T1000 (cell line): ENCODE data around the gene TLCD3B.

Experiments
- DNase-seq: peaks from one replicate; lab custom pipeline; 2025; ENCODE audit warnings: mixed read lengths; lab: John Stamatoyannopoulos, UW

The TLCD3B gene

GRCh38 chr16:30004811-30005242 is 26.2 kb downstream of the TLCD3B start:
- no peak for DNase-seq

DNA sequence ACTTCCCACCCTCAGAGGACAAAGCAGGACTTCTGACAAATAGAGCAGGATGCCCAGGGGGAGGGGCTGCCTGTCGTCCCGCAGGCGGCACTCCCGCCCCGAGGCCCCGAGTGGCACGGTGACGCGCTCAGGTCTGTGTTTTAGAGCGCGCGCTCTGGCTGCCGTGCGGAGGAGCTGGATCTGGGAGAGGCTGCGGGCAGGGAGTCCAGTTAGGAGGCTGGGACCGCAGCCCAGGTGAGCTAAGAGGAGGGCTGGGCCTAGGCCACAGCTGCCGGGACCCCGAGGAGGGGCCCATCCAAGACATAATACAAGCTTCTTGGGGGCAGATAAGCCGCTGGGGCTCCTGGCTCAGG is 26.7 kb downstream of the TLCD3B start:
- no peak for DNase-seq

DNA sequence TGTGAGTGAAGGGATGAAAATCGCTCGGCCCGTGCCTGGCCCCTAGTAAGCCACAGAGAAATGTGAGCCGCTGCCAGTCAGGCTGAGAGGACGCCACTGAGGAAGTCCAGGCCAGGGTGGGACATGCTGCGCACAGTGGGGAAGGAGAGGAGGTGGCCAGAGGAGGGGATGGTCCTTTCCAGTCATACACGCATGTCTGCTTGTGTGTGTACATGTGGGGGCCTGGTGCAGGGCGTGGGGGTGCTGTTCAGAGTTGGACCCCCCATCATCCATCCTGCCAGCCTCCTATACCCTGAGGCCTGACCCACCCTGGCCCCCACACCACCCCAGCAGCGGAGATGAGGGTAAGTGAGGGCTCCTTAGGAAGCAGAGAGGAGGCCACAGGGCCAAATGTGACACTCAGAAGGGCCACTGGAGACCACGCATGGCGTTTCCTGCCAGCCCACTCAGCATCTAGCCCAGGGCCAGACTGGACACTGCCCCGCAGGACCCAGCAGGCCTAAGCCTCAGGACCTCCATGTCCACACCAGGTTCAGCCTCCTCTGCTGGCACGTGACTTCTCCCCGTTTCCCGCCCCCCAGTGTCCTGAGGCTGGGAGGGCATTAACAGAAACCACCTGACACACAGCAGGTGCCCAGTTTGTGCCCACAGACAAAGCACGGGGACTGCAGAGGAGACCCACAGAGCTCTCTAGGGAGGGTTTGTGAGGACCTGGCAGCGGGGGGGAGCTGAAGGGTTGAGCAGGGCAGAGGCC is 27.2 kb downstream of the TLCD3B start:
- no peak for DNase-seq

DNA sequence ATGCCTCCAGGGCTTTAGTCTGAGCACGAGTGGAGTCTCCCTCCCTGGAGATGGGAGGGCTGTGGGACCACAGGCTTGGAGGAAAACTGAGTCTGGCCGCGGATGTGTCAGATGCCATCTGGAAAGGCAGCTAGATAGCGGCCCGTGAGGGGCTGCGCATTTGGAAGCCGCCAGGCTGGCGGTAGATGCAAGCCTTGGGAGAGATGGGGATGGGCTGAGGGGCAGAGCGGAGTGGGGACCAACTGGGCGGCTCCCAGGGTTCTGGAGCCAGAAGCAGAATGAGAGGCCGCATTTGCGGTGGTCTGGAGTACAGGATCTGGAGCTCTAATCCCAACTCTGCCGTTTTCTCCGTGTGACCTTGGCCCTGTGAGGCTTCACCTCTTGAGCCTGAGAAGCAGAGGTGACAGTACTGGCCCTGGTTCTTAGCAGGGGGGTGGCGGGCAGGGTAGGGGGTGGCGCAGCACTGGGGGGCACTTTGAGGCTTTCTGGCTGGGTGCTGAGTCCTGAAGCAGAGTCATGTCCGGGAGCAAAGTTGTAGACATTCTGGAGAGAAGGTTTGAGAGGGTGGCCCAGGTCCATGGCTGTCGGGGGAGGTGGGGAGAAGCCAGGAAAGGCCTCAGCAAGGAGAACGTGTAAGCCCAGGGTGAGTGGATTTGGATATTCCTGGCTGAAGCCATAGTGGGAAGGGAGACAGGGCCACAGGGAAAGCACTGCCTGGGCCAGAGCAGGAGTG is 28.3 kb downstream of the TLCD3B start:
- no peak for DNase-seq

DNA sequence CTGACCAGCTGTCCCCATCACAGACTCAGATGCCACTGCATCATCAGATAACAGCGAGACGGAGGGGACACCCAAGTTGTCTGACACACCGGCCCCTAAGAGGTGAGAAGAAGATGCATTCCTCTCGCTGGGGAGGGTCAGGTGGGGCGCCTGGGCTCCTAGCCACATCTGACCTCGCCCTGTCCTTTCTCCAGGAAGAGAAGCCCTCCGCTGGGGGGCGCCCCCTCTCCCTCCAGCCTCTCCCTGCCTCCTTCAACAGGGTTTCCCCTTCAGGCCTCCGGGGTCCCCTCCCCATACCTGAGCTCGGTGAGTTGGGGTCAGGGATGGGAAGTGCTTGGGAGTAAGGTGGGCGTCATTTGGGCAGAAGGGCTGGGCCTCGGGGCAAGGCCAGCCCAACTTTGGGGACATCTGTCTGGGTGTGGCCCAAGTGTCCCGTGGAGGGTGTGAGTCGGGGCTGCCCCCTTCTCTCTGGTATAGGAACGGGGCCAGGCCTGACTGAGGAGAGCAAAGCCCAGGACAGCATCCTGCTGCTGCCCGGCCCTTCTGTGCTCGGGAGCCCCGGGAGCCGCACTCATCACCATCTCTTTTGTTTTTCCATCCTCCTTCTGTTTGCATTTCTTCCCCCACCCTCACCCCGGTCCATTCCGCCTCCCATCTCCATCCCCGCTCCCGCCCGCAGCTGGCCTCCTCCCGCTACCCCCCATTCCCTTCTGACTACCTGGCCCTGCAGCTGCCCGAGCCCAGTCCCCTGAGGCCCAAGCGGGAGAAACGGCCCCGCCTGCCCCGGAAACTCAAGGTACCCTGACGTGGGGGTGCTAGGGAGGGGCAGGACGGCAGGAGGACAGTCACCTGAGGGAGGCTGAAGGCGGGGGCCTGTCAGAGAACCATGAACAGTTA is 30.1 kb downstream of the TLCD3B start:
- DNase-seq = no peak

DNA sequence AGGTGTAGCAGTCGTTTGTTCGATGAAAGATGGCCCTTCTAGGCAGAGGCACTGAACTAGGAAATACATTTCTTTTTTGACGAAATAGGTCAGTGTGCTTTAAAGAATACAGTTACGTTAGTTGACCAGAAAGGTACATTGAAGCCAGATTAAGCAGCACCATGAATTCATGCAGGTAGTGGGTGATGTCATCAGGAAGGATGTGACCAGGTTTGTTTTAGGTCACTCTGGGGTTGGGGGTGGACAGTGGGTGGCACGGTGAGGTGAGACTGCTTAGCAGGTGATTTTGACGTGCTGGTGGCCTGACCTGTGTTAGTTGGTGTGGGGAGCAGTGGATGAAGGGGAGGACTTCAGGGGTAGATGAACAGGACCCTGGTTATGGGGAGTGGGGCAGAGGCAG is 31.5 kb downstream of the TLCD3B start:
- no peak for DNase-seq

- DNase-seq = no peak
These were observed 34.3 kb downstream of the TLCD3B start for GRCh38 chr16:29996766-29997250.

- DNase-seq = peak; percentile 94
These were observed 34.9 kb downstream of the TLCD3B start, which contains the start of gene INO80E for GRCh38 chr16:29995911-29996765. TSS of gene INO80E (plus strand) at chr16:29996241. CDS start at chr16:29996311, 70 bp downstream.

DNA sequence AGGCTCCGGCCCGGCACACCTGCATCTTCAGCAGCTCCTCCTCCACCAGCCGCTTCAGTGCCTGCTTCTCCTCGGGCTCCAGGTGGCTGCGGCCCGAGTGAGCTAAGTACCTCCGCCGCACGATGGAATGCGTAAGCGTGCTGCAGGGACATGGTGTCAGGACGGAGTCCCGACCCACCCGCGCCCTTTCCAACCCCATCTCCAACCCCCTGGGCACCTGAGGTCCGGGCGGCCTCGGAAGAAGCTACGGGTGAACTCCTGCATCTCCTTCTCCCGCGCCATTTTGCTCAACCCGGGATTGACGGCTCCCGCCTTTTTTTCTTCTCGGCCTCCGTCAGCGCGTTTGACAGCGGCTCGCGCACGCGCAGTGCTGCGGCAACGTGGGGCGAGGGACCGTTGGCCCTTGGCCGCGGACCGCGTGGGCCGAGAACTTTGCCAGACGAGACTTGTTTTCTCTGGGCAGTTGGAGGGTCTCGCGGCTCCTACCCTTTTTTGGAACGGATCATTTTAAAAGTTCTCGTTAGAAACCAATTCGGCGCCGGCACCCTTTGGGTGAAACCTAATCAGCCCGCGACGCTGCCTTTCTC is 35.7 kb downstream of the TLCD3B start, which contains the start of gene HIRIP3:
Gene HIRIP3 (minus strand): TSS at position 294 of the 587 bp plus-strand sequence. CDS start 12 bp downstream, at position 282.
- DNase-seq = peak; percentile 82

- DNase-seq = peak; percentile 66
These were observed 36.3 kb downstream of the TLCD3B start for GRCh38 chr16:29994600-29995323.

DNA sequence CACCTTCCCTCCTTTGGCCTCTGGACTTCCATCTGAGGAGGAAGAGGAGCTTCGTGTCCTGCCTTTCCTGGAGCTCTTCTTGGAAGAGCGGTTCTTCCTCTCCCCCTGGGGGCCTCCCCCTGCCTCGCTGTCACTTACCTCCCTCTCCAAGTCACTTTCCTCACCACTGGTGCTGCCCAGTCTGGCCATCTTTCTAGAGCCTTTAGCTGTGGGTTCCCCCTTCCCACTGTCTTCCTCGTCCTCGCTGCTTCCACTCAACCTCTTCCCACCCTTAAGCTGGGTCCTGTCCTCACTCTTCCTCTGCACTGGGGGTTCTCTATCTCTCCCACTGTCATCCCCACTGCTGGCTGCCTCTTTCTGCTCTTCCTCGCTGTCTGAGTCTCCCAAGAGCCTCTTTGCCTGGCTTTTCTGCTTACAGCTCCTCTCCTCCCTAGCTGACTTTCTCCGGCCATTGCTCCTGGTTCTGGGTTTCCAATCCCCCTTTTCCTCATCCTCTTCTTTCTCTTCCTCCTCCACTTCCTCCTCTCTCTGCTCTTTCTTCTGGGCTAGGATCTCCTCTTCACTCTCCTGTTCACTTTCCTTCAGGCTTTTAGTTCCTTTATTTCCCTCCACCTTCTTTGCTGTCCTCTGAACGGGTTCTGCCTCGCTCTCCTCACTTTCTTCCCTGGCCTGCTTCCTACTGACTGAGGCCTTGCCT is 37.0 kb downstream of the TLCD3B start:
- no peak for DNase-seq

DNA sequence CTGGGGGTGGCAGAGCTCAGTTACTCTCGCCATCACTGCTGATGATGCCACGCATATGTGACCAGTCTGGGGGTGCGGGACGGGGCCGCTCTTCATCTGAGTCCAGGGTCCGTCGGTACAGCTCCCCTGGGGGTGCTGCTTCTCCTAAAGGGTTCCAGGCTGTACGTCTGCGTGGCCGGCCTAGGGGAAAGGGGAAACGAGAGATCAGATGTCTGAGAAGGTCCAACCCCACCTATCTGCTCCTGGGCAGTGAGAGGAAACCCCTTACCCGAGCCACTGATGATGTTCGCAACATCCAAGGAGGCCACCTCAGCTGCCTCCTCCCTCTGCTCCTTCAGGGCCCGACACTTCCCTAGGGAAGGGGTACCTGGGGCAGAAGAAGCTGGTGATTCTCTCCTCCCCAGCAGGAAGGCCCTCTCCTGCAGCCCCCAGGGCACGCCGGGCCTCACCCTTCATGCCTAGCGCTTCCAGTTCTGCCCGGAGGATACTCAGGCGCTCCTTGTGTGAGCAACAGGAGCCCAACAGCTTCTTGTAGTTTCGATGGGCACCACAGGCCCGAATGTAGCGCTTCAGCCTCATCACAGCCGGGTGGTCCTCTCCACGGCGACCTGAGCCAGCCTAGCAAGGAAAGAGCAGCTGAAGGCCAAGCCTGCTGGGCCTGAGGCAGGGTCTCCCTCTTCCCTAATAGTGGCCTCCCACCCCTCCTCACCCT is 37.7 kb downstream of the TLCD3B start:
- no peak for DNase-seq

DNA sequence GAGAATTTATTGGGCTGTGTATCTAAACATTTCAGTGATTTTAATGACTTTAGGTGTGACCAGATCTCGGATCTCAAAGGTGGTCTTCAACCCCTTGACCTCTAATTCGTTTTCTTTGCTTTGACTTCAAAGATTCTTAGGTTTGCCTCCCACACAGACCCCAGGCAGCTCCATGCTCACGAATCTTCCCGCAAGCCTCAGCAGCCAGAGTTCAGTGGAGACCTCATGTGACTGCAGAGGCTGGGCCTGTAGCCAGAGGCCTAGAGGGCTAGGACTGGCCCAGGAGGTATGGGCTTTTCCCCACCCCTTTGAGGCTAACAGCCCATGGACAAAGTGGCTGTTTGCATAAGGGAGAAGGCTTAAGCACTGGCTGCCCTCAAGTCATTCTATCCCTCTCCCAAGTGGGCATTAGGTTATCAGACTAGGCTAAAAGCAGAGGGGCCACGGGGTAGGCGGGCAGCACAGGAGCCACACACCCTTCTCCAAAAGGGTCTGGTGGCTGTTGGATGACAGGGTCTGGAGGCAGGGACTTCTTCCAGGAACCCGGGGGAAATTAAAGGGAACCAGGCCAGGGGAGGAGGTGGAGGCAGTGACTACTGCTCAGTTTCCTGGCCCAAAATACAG is 38.6 kb downstream of the TLCD3B start:
- DNase-seq = no peak

DNA sequence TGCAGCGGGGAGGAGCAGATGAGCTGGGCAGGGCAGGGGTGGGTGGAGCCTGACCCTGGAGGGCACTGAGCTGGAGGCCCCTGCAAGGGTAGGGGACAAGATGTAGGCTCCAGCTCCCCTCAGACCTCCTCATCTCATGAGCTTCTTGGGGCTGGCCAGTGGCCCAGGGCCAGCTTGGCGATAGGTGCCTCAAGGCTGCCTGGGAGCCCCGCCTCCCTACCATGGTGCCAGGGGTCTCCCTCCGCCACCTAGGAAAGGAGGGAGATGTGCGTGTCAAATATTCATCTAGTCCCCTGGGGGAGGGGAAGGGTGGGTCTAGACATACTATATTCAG is 39.5 kb downstream of the TLCD3B start:
- no peak for DNase-seq

DNA sequence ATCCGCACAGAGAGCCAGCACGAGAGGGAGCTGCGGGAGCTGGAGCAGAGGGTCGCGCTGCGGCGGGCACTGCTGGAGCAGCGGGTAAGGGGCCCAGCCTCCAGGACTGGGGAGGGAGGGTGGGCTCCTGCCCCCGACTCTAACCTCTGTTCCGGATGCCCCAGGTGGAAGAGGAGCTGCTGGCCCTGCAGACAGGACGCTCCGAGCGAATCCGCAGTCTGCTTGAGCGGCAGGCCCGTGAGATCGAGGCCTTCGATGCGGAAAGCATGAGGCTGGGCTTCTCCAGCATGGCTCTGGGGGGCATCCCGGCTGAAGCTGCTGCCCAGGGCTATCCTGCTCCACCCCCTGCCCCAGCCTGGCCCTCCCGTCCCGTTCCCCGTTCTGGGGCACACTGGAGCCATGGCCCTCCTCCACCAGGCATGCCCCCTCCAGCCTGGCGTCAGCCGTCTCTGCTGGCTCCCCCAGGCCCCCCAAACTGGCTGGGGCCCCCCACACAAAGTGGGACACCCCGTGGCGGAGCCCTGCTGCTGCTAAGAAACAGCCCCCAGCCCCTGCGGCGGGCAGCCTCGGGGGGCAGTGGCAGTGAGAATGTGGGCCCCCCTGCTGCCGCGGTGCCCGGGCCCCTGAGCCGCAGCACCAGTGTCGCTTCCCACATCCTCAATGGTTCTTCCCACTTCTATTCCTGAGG is 40.0 kb downstream of the TLCD3B start:
- no peak for DNase-seq

DNA sequence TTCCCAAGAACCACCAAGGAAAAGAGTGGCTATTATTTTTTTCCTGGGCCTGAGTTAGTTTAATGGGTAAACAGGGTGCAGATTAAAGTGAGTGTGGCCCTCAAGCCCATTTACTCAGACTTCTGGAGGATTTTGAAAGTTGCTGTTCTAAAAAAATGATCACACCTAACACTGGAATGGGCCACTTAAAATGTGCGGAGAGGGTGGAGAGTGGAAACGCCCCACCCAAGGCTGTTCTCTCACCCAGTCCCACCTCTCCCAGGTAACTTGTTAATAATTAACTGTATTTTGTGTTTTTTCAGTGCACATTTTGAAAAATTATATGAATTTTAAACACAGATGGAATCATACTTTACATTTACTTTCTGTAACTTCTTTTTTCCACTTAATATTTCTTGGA is 41.0 kb downstream of the TLCD3B start:
- no peak for DNase-seq

- no peak for DNase-seq
These were observed 41.8 kb downstream of the TLCD3B start for GRCh38 chr16:29989111-29989858.
